ENCODE measurements around the gene ERI2.
A peak's percentile ranks its signal among the peaks of the same experiment; 100 is the strongest.

Gene ERI2, protein sequence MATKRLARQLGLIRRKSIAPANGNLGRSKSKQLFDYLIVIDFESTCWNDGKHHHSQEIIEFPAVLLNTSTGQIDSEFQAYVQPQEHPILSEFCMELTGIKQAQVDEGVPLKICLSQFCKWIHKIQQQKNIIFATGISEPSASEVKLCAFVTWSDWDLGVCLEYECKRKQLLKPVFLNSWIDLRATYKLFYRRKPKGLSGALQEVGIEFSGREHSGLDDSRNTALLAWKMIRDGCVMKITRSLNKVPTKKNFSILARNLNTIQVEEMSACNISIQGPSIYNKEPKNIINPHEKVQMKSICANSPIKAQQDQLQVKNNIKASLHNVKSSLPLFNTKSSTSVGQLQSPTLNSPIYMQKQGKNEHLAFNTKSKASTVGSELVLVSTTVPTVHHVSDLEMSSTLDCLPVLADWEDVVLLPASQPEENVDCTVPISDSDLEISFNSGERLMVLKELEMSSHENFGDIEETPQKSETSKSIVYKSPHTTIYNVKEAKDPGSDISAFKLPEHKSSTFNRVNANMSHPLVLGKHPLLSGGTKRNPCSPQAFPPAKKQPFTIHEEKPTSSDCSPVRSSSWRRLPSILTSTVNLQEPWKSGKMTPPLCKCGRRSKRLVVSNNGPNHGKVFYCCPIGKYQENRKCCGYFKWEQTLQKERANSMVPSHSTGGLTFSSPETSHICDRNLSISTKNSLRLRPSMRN

DNA sequence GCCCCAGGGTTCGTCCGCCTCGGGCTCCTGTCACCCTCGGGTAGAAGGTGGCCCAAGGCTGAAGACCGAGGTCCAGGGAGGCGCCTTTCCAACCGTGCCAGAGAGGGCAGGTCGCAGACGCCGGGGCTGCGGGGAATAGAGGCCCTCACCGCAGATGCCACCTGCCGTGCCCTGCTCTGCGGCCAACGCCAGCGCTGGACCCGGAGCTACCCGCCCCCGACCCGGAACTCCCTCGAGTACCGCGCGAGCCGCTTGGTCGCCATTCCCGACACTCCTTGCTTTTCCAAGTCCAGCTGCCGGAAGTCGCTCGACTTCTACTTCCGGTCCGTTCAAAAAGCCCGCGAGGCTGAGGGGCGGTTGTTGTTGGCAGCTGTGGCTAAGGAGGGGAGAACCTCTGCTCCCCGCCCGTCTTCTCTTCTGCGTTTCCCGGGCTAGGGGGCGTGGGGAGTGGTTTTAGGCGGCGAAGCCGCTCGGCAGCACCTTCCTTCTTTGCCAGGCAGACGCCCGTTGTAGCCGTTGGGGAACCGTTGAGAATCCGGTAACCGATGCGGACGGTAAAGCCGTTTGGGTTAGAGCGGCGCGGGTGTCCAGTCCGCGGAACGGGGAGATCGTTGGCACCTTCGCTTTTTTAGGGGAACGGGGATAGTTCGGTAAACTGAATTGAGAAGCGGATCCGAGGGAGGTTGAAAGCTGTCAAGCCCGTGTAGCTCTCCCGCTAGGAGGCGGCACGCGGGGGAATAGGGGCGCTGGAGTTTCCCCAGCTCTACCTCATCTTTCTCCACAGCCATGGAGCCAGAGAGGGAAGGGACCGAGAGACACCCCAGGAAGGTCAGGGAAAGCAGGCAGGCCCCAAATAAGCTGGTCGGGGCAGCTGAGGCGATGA is at the start of gene ERI2, which contains the start of gene REXO5:
TSS of gene ERI2 (minus strand) at position 305 of the 883 bp plus-strand sequence. CDS start at position 263, 42 bp downstream.
TSS of gene REXO5 (plus strand) at position 360 of the 883 bp plus-strand sequence. CDS start at position 787, 427 bp downstream.
- DNase-seq, result peak; percentile 97

DNA sequence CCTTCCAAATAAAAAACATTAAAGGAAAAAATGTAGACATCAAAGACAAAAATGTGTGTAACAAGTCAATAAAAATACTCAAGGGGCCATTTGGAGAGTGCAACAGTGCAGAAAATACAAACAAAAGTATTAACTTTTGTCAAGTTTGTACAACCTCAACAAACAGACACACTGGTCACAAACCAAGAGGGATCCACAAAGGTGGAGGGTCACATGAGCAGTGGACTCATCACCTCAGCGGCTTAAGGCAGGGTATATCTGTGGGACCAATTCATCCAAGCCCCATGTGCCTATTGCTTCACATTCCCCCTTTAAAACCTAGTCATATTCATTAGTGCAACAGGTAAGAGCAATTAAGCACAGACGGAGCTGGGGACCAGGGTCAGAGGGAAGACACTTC is 48.7 kb upstream of the ERI2 start:
- peak; percentile 62 for DNase-seq

DNA sequence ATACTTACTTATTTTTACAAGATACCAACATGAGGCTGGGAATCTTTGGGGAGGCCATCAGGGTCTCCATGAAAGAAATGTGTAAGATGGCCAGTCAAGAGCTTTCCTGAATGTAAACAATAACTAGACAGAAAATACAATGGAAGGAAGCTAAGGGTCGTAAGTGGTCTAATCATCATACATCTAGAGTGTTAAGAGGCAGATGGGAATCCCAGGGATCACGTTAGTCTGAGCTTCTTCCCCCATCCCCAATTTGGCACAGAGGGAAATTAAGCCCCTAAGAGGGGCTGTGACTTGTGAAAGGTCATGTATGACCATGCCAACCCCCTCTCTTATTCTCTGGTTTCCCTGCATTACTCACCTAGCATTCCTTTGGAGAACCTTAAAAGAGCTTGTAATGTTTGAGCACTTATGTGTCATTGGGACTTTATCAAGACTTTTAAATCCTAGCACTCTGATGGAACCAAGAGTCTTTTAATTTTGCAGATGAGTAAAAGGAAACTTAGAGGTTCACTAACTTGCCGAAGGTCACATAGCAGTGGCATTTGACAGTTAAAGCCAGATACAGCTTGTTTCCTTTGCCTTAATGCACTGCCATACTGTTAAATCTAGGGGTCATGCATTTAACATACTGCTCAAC is 47.8 kb upstream of the ERI2 start:
- no peak for DNase-seq

DNA sequence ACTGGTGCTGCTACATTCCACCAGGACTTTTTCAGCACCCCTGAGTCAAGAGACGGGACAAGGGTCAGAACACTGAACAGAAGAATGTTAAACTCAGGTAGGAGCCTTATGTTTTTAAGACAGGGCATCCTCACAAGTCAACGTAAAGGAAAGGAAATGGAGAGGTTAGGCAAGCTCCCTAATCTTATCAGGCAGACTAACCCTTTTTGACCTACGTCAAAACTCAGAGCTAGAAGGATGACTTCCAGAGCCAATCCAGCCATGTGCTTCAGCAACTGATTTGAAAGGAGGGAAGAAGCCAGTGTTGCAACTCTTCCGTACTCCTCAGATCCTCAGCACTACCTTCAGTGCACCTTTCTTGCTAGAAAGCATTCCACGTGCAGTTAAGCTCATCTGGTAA is 46.9 kb upstream of the ERI2 start:
- no peak for DNase-seq

DNA sequence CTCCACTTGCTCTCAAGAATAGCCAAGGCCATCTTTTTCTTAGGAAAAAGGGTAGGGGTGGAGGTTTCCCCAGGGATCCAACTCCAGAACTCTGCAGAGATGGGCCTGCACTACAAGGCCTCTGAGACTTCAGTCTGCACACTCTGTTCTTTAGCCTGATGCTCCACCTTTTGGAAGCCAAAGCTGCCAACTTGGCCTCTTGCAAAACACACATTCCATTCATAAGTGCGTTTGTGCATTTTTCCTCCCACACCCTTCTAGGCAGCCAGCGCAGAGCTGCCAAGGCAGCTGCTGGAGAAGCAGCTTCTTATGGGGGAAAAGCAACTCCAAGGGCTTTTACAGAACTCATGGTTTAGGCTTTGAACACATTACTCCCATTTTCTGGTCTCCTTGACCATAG is 45.3 kb upstream of the ERI2 start:
- DNase-seq, result no peak

DNA sequence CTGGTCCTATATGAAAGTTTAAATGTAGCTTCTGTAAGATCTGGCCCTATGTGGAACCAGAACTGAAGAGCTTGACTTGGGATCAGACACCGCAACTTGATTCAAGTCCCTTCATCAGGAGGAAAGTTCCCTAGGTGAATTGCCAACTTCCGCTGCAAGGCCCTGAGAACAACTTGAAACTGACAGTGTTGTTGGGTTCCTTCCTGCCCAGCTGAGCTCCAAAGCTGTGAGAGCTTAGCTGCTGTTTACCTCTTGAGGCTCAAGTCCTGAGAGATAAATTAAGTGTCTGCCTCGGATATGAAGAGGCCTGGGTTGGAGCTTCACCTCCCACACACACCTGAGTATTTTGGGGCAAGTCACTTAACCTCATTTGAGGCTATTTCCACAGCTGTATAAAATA is 44.7 kb upstream of the ERI2 start:
- no peak for DNase-seq

DNA sequence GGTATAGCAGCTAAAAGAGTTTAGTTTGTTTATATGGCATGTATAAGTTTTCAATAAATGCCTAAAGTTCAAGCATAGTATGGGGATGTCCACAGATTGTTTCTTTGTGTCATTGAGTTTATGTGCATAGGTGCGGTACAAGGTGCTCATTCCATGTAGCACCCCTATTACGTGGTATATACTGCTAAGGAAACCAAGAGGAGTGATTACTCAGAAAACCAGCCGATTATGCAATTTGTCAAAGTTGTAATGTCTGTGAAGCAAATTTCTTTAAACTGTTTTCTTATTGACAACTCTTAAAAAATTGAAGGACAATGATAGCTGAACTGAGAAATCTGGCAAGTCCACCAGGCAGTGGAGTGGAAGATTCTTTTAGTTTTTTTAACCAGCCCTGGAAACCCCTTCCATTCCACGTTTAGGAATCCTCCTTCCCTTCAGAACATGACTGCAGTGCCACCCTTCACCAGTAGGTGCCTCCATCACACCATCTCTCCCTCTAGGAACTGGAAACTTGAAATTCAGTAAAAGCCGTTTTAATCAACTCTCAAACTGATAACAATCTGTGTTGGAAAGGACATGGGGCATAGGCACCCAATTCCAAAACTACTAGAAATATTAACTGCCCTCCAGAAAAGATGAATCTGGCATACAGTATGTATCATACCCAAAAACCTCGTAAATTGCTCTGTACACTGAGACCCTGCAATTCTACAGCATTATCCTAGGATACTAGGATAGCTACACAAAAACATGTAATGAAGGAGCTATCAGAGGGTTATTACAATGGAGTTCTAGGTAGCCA is 43.5 kb upstream of the ERI2 start:
- DNase-seq, result peak; percentile 64

DNA sequence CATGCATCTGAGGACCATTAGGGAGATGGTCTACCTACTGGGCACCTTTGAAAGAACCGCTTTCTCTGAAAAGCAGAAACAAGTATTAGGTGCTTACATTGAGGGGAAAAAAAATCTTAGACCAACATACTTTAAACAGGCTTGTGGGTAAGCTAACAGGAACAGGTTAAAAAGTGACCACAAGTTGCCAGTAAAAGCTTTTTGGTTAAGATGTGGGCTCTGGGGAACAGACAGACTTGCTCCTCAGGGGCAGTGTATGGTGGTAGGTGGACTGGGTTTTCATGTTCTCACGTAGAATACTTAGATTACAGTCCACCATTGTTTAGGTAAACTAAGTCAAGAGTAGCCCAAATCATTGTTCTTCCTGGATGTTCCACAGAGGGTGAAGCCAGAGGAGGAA is 41.3 kb upstream of the ERI2 start:
- no peak for DNase-seq

DNA sequence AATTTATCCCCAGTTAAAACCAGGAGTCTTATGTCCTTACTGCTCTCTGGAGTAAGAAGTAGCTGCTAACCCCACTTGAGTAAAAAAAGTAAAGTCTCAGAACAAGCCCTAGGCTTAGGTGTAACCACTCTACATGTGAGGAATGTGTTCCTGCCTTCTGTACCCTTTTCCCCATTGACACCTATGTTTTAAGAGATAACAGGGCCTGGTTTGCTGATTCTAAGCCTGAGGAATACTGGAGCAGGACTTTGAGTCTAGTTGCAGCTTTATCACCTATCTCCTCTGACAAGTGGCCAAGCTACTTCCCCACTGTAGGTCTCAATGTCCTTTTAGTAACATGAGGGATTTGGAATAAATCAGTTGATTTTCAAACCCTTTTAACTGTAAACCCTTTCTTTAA is 40.3 kb upstream of the ERI2 start:
- no peak for DNase-seq

DNA sequence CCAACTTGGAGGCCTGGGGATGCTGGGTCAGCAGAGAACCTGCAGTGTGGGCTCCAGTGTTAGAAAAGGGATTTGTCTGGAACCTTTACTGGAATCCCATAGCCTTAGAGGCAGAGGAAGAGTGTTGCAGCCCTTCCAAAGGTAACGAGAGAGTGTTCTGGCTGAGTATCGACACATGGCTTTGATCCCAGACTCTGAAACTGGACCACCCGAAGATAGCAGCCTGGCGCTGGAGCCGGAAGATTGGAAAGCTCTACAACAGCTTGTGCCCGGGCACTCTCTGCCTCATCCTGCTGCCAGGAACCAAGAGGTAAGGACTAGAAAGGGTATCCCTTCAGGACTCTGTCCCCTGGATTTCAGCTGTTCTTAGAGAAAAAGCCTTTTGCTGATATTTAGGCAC is 39.8 kb upstream of the ERI2 start:
- DNase-seq, result no peak

DNA sequence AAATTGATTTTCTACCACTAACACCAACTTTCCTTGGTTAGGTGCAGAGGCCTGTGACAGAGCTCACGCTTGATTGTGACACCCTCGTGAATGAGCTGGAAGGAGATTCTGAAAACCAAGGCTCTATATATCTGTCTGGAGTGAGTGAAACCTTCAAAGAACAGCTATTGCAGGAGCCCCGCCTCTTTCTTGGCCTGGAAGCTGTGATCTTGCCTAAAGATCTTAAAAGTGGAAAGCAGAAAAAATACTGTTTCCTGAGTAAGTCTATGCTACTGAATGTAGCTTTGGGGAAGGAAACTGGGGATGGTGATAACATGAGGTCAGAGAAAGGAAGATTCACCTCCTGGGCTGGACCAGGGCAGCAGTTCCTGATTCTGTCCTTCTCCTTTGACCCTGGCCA is 38.3 kb upstream of the ERI2 start:
- no peak for DNase-seq

DNA sequence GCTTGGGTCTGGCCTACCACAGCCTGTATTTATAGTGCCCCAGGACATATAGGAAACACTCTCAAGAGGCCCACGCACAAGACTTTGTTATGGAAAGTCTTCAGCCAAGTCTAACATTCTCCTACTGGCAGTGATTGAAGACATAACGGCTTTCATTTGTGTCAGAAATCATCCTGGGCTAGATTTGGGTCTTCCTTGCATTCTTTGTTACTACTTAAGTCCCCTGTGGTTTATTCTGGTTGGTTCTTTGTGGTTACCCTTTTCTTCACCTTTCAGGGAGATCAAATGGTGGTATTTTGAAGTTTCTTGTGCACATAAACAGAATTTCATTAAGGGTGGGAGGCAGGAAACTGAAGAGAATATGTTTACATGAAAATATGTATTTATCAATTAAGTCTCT is 37.8 kb upstream of the ERI2 start:
- no peak for DNase-seq

DNA sequence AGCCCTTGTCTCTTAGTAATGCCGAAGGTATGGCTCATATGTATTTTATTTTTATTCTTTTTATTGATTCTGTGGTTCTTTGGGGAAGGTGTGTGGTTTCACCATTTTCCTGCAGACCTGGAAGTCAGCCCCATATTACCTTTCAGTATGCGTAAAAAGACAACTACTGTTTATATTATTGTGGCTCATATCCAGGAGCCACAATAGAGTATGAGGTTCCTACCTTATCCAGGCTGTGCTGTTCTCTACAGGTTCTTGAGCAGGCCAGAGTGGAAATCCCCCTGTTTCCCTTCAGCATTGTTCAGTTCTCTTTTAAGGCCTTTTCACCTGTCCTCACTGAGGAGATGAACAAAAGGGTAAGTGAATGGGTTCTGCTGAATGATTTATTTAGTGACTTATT is 33.2 kb upstream of the ERI2 start:
- no peak for DNase-seq

DNA sequence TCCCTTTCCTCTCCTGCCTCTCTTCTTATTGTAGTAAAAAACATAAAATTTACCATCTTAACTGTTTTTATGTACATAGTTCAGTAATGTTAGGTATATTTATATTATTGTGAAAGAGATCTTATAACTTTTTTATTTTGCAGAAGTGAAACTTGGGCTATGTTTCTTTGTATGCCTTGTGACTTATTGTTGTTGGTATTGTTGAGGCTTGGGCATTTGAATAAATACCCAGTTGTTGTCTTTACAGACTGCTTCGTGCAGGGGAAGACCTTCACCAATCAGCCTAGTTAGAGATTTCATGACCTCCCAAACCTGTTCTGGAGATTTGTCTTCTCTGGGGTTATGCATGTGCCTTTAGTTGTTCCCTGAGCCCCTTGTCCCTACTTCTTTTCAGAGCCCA is 32.0 kb upstream of the ERI2 start:
- DNase-seq, result no peak

DNA sequence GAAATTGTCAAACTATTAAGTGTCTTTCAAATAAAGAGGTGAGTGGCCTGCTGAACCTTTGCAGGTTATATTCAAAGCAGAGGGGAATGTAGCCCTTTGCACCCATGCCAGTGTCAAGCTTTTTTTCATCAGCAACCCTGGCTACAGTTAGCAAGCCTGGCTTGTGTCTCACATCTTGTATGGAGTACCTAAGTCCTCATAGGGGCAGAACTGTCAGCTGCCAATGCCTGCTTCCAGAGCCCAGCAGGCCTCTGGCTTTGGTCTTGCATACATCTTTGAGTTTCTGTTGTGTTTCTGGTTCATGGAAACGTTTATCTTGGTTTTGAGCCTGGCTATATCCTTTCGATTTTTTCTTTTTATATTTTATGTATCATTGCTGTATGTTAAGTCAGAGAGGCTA is 26.8 kb upstream of the ERI2 start:
- DNase-seq, result no peak

DNA sequence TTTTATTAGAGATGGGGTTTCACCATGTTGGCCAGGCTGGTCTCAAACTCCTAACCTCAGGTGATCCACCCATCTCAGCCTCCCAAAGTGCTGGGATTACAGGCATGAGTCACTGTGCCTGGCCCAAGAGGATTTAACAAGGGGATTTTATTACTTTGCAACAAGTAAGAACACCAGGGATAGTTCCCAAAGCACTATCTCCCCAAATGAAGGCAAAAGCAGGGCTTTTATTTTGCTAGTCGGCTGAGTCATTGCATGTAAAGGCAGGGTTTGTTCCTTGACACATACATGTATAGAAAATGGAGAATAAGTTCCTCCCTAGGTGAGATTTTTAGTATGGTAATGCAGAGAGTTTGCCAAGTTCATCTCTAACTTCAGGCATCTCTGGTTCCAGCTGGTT is 24.1 kb upstream of the ERI2 start:
- DNase-seq, result no peak

DNA sequence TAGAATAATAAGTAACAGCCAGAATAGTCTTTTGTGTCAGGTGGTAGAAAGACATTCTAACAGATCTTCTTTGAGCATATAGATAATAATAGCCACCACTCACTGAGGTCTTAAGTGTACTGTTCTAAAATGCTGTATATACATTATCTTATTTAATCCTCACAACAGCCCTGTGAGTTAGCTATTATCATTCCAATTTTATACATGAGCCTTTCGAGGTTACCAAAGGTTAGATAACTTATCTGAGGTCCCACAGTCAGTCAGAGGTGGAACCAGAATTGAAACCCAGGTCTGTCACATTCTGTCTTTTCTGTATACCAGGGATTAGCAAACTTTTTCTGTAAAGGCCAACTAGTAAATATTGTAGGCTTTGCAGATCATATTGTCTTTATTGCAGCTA is 23.3 kb upstream of the ERI2 start:
- DNase-seq, result no peak

DNA sequence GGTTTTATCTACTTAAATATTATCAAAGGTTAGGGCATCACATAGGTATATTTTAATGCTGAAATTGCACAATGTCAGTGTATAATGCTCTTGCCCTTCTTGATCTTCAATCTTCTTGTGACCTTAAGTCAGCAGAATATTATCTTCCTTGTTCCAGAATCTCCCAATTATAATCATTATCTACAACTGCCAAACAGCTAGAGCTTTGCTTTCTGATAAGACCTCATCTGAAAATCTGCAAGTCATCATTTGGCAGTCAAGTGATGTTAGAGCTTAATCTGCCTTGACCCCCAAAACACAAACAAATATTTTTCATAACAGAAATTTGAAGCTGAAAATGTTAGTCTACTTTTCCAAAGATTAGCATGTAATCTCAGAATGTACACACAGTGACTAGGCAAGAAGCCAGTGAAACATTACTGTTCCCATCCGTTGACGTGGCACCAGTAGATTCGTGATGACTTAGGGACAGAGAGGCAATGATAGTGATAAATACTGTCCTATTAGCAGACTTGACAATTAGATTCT is 19.8 kb upstream of the ERI2 start:
- no peak for DNase-seq

DNA sequence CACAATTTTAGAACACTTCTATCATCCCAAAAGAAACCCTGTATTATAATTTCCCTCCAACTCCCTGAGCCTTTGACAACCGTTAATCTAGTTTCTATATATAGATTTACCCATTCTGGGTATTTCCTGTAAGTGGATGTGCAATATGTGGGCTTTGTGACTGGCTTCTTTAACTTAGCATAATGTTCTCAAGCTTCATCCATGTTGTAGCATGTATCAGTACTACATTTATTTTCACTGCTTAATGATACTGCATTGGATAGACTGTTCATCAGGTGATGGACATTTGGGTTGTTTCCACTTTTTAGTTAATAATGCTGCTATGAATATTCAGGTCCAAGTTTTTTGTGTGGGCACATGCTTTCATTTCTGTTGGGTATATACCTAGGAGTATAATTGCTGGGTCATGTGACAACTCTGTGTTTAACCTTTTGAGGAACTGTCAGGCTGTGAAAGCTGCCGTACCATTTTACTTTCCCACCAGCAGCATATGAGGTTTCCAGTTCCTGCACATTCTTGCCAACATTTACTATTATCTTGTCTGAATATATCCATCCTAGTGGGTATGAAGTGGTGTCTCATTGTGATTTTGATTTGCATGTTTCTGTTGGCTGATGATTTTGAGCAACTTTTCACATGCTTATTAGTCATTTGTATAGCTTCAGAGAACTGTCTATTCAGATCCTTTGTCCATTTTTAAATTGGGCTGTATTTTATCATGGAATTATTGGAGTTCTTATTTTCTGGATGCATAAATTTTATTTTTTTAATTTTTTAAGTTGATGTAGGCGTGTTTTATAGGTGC is 16.5 kb upstream of the ERI2 start:
- no peak for DNase-seq

DNA sequence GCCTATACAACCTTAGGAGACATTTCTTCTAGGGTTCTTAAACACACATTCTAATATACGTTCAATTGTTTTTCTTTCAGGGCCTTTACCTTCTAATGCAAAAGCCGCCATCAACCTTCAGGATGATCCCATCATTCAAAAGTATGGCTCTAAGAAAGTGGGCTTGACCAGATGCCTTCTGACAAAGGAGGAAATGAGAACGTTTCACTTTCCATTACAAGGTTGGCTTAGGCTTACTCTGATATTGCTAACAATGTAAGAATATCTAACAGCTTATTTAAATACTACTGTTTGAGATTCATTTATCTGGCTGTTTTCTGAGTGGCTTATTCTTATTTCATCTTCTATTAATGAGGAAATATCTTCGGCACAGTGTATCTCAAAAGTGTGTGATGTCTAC is 15.4 kb upstream of the ERI2 start:
- no peak for DNase-seq

Data from DMS53 (cell line).